H1 (cell line): ENCODE measurements around the gene SLC2A4. TPM values are rescaled to one million over a fixed set of nuclear protein-coding genes. Genes with fewer than 3 reads are reported as not detected.

Experiments used
- CTCF ChIA-PET: fragments of 300-600 bp; sonication (Branson Sonifier 250); formaldehyde crosslinking; loops from one replicate; lab custom pipeline; 2021; ENCODE audit not compliant: partially characterized antibody; lab: Charles Lee
- POLR2A ChIA-PET: fragments of 300-600 bp; sonication (Branson Sonifier 250); formaldehyde crosslinking; loops from one replicate; lab custom pipeline; 2021; ENCODE audit warnings: inconsistent platforms; ENCODE audit not compliant: partially characterized antibody; lab: Charles Lee
- DNase-seq, 2 experiments: peaks; one replicate each; pipeline versions ENCODE4 v3.0.0 to v3.0.0-alpha.2; 2010 to 2022; ENCODE audit warnings: low spot score in 2 of 2, low read depth in 1 of 2, mixed read lengths in 1 of 2
- FAIRE-seq: peaks from 2 replicates; lab custom pipeline; 2011; peaks lifted over from hg19 to GRCh38; lab: Jason Lieb, UNC
- H2AFZ ChIP-seq: 2 replicates; pipeline ENCODE4 v1.8.1; 2012; ENCODE audit warnings: low read length, inconsistent platforms
- H2AK5ac ChIP-seq: 2 replicates; pipeline ENCODE4 v1.6.1; 2013; ENCODE audit warnings: low read depth, low read length
- H2BK120ac ChIP-seq: replicated peaks from 2 replicates; pipeline ENCODE3; 2013; ENCODE audit warnings: low read depth, low read length, inconsistent platforms
- H2BK12ac ChIP-seq: 2 replicates; pipeline ENCODE4 v1.6.1; 2013; ENCODE audit warnings: low read depth, low read length
- H2BK15ac ChIP-seq: 2 replicates; pipeline ENCODE4 v1.6.1; 2013; ENCODE audit warnings: low read length
- H2BK20ac ChIP-seq: 2 replicates; pipeline ENCODE4 v1.6.1; 2013; ENCODE audit warnings: low read length
- H2BK5ac ChIP-seq: 2 replicates; pipeline ENCODE4 v1.6.1; 2013; ENCODE audit warnings: low read depth, low read length
- H3K14ac ChIP-seq: 2 replicates; pipeline ENCODE4 v1.6.1; 2013; ENCODE audit warnings: inconsistent platforms; ENCODE audit not compliant: insufficient read length
- H3K18ac ChIP-seq: 2 replicates; pipeline ENCODE4 v1.6.1; 2013; ENCODE audit warnings: low read length; ENCODE audit errors: extremely low read depth
- H3K23ac ChIP-seq: 2 replicates; pipeline ENCODE4 v1.6.1; 2013; ENCODE audit warnings: inconsistent platforms; ENCODE audit not compliant: insufficient read length
- H3K23me2 ChIP-seq: 2 replicates; pipeline ENCODE4 v1.6.1; 2013; ENCODE audit warnings: low read depth, low read length
- H3K27ac ChIP-seq: 2 replicates; pipeline ENCODE4 v1.6.1; 2011; ENCODE audit warnings: low read depth, low read length, inconsistent platforms
- H3K27me3 ChIP-seq, 4 experiments: replicated peaks in 1 of 4; 1 replicate in 1 of 4; 2 replicates in 3 of 4; pipeline versions ENCODE4 v1.6.1 to v1.8.1; 2011 to 2013; ENCODE audit warnings: low read length in 3 of 4, mild to moderate bottlenecking in 3 of 4, inconsistent platforms in 2 of 4, mixed read lengths in 2 of 4, moderate library complexity in 1 of 4; ENCODE audit not compliant: control insufficient read depth in 3 of 4, insufficient read depth in 3 of 4; ENCODE audit errors: extremely low read depth in 1 of 4
- H3K36me3 ChIP-seq, 4 experiments: 2 replicates each; pipeline versions ENCODE4 v1.6.1 to v1.8.1; 2011 to 2013; ENCODE audit warnings: mild to moderate bottlenecking in 4 of 4, low read length in 3 of 4, moderate library complexity in 2 of 4, control low read depth in 1 of 4, inconsistent platforms in 1 of 4; ENCODE audit not compliant: insufficient read depth in 4 of 4, control insufficient read depth in 2 of 4
- H3K4ac ChIP-seq: replicated peaks from 2 replicates; pipeline ENCODE3; 2013; ENCODE audit warnings: low read length, low read depth, mixed read lengths, inconsistent platforms; ENCODE audit not compliant: insufficient read length
- H3K4me1 ChIP-seq, 4 experiments: replicated peaks in 1 of 4; 1 replicate in 1 of 4; 2 replicates in 3 of 4; pipeline versions ENCODE4 v1.6.1 to v1.8.1; 2011 to 2013; ENCODE audit warnings: low read length in 3 of 4, inconsistent platforms in 2 of 4, mixed read lengths in 1 of 4; ENCODE audit not compliant: insufficient read depth in 4 of 4, control insufficient read depth in 3 of 4
- H3K4me2 ChIP-seq, 2 experiments: 2 replicates each; pipeline versions ENCODE4 v1.6.1 to v1.8.1; 2011 to 2013; ENCODE audit warnings: low read depth in 2 of 2, low read length in 2 of 2, control low read depth in 1 of 2, inconsistent platforms in 1 of 2, mild to moderate bottlenecking in 1 of 2; ENCODE audit not compliant: insufficient read depth in 1 of 2
- H3K4me3 ChIP-seq, 4 experiments: fragments of 200-600, 300-600 bp in 1 of 4; sonication (generic), shearing (Covaris generic), sonication (Bioruptor Twin) in 1 of 4; 2 replicates each; pipeline versions ENCODE4 v1.5.1 to v1.8.1; 2011 to 2016; ENCODE audit warnings: low read length in 4 of 4, low read depth in 3 of 4, control low read depth in 2 of 4, inconsistent platforms in 2 of 4, mild to moderate bottlenecking in 2 of 4, mixed read lengths in 1 of 4, moderate library complexity in 1 of 4; ENCODE audit not compliant: insufficient read depth in 2 of 4; ENCODE audit errors: extremely low read depth in 1 of 4
- H3K56ac ChIP-seq: replicated peaks from 2 replicates; pipeline ENCODE3; 2013; ENCODE audit warnings: low read depth, mild to moderate bottlenecking, mixed read lengths, low read length, inconsistent platforms; ENCODE audit not compliant: insufficient read length
- H3K79me1 ChIP-seq: 2 replicates; pipeline ENCODE4 v1.6.1; 2013; ENCODE audit warnings: low read depth, low read length, control low read depth
- H3K79me2 ChIP-seq, 2 experiments: 2 replicates each; pipeline versions ENCODE4 v1.6.1 to v1.8.1; 2012 to 2013; ENCODE audit warnings: low read length in 2 of 2, mild to moderate bottlenecking in 2 of 2, inconsistent platforms in 1 of 2; ENCODE audit not compliant: insufficient read depth in 2 of 2, control insufficient read depth in 1 of 2
- H3K9ac ChIP-seq, 4 experiments: replicated peaks in 1 of 4; 1 replicate in 1 of 4; 2 replicates in 3 of 4; pipeline versions ENCODE4 v1.6.1 to v1.8.1; 2011 to 2013; ENCODE audit warnings: low read depth in 3 of 4, low read length in 3 of 4, control low read depth in 2 of 4, mild to moderate bottlenecking in 2 of 4, moderate library complexity in 2 of 4, inconsistent platforms in 1 of 4; ENCODE audit errors: extremely low read depth in 1 of 4
- H3K9me3 ChIP-seq, 2 experiments: 2 replicates each; pipeline versions ENCODE4 v1.6.1 to v1.8.1; 2012 to 2013; ENCODE audit warnings: mild to moderate bottlenecking in 2 of 2, moderate library complexity in 2 of 2, control low read depth in 1 of 2, inconsistent platforms in 1 of 2, low read depth in 1 of 2, low read length in 1 of 2, mixed read lengths in 1 of 2; ENCODE audit not compliant: insufficient read depth in 2 of 2
- H4K20me1 ChIP-seq, 2 experiments: replicated peaks in 1 of 2; 2 replicates each; pipeline versions ENCODE3 to v1.8.1; 2011 to 2013; ENCODE audit warnings: inconsistent platforms in 2 of 2, low read length in 2 of 2, mild to moderate bottlenecking in 1 of 2; ENCODE audit not compliant: insufficient read depth in 2 of 2, control insufficient read depth in 1 of 2
- H4K5ac ChIP-seq: 2 replicates; pipeline ENCODE4 v1.6.1; 2013; ENCODE audit warnings: low read length, low read depth, mixed read lengths, inconsistent platforms; ENCODE audit not compliant: insufficient read length
- H4K8ac ChIP-seq: 2 replicates; pipeline ENCODE4 v1.8.0; 2013; ENCODE audit warnings: mild to moderate bottlenecking, moderate library complexity, low read length, inconsistent platforms; ENCODE audit not compliant: insufficient read depth; ENCODE audit errors: extremely low read depth
- H4K91ac ChIP-seq: replicated peaks from 2 replicates; pipeline ENCODE3; 2013; ENCODE audit warnings: low read length, mixed read lengths, inconsistent platforms; ENCODE audit not compliant: insufficient read length
- ASH2L ChIP-seq: fragments of 200-600, 300-600 bp; sonication (generic); IDR thresholded peaks from one replicate; pipeline ENCODE4 v1.7.1; 2017; ENCODE audit warnings: low read length
- JUND ChIP-seq: IDR thresholded peaks from 2 replicates; pipeline ENCODE4 v1.6.1; 2011; ENCODE audit warnings: mild to moderate bottlenecking, improper control_type of control experiment, low read length
- KDM5A ChIP-seq: fragments of 200-600 bp; IDR thresholded peaks from 2 replicates; pipeline ENCODE4 v1.7.1; 2012; ENCODE audit warnings: mild to moderate bottlenecking, low read length, inconsistent platforms, mixed read lengths
- POLR2A ChIP-seq, 2 experiments: IDR thresholded peaks; 1 replicate in 1 of 2; 2 replicates in 1 of 2; pipeline ENCODE4 v1.6.1; 2011; ENCODE audit warnings: low read depth in 2 of 2, low read length in 2 of 2, mild to moderate bottlenecking in 2 of 2; ENCODE audit errors: control extremely low read depth in 1 of 2
- POLR2AphosphoS5 ChIP-seq: IDR thresholded peaks from 2 replicates; pipeline ENCODE4 v1.6.1; 2011; ENCODE audit warnings: low read depth, low read length
- SAP30 ChIP-seq: fragments of 300-600 bp; sonication (generic); IDR thresholded peaks from 2 replicates; pipeline ENCODE4 v1.7.1; 2012; ENCODE audit warnings: low read length, moderate library complexity, mild to moderate bottlenecking, inconsistent platforms; ENCODE audit not compliant: insufficient read depth, insufficient replicate concordance
- SIN3A ChIP-seq, 2 experiments: IDR thresholded peaks in 1 of 2; conservative IDR thresholded peaks in 1 of 2; 2 replicates each; pipeline ENCODE4 v1.6.1; 2011 to 2012; ENCODE audit warnings: low read length in 2 of 2, improper control_type of control experiment in 1 of 2, low read depth in 1 of 2, mild to moderate bottlenecking in 1 of 2
- SP1 ChIP-seq: IDR thresholded peaks from 2 replicates; pipeline ENCODE4 v1.6.1; 2011; ENCODE audit warnings: low read depth, low read length
- SRF ChIP-seq: IDR thresholded peaks from 2 replicates; pipeline ENCODE4 v1.6.1; 2011; ENCODE audit warnings: mild to moderate bottlenecking, low read depth, low read length, moderate library complexity
- TAF1 ChIP-seq: IDR thresholded peaks from 2 replicates; pipeline ENCODE4 v1.6.1; 2011; ENCODE audit warnings: mild to moderate bottlenecking, low read depth, low read length
- TBP ChIP-seq: IDR thresholded peaks from 2 replicates; pipeline ENCODE4 v1.6.1; 2011; ENCODE audit warnings: low read depth, low read length, improper control_type of control experiment
- WGBS, 2 experiments: shearing (Covaris generic) in 1 of 2; methylation state at CpG; one replicate each; pipeline versions ENCODE4 v1.1.6 to v1.1.7; 2013 to 2015; ENCODE audit warnings: low lambda C conversion rate in 2 of 2, mixed read lengths in 2 of 2, inconsistent platforms in 1 of 2, low coverage in 1 of 2, missing lambda C conversion rate in 1 of 2; ENCODE audit not compliant: insufficient replicate concordance in 2 of 2, insufficient coverage in 1 of 2, insufficient read length in 1 of 2; ENCODE audit errors: extremely low coverage in 1 of 2, missing lambda C conversion rate in 1 of 2; 5-methylcytosine and 5-hydroxymethylcytosine counted together
- polyA plus RNA-seq, 7 experiments: library from polyadenylated mRNA; depleted of rRNA in 3 of 7; stranded (reverse) in 5 of 7; unstranded in 2 of 7; fragments of >200 nt in 5 of 7; fragments of 200-250 nt in 2 of 7; gene quantifications; 1 replicate in 5 of 7; 2 replicates in 1 of 7; 4 replicates in 1 of 7; pipeline versions ENCODE4 v1.2.1 to v1.2.3, GENCODE V29; 2011 to 2013; ENCODE audit warnings: missing spikeins in 2 of 7, mixed read lengths in 2 of 7
- total RNA-seq: library from RNA; stranded (reverse); fragmentation: NEBNext Ultra II Directional; extraction: Animal tissue kit (Norgen Biotek cat#: 25700); gene quantifications from 2 replicates; pipeline ENCODE4 v1.2.1, GENCODE V29; 2021

The SLC2A4 gene
- total and polyA plus RNA-seq, 2 of the 8 experiments (the other 6 are each of a cell fraction or from before 2014, with no cell fraction given): 5.7 to 6.9 TPM

DNA sequence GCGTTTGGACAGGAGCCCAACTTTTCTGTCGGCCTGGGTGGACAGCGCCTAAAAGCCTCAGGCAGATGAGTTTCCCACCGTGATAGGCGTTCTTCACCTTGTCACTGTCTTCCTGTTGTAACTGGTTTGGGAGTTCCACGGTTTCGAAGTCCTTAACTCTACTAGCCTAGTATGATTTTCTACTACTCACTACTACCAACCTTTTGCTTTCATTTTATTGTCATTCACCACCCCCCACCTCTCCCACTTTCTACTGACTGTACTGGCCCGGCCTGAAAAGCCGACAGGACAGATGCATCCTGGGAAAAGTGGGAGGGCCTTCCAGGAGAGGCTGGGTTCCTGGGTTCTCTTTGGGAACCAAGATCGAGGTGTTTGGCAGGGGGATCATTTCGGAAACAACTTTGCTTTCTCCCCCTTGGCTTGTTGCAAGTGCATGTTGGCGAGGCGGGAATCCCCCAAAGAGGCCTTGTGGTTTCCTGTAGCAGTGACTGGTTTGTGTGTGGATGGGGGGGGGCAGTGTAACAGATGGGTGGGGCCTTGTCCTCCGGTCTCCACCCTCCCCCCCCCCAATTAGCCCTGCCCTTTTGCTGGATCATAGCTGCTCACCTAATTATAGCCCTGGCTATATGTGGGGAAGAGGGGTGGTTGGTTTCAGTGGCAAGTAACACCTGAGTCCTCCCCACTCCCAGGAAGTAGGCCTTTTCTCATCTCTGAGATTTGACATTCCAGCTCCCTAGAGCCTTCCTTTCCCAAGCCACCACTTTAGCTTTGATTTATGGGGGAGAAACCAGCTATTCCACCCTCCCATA is 27.3 kb downstream of the SLC2A4 start:
- ChIA-PET POLR2A (interaction anchor here (0.8 to 11.3 kb wide), 32 partner anchors 9 to 263 kb away, joined by 3 to 223 read pairs (median 5); partner anchors contain the start of genes ACAP1, CLDN7, CTDNEP1 and DLG4), CTCF (interaction anchor here (0.6 to 4.5 kb wide), 7 partner anchors 12 to 263 kb away, joined by 3 to 22 read pairs (median 3); partner anchors contain the start of gene ASGR1)
- Histone ChIP-seq H3K56ac (peak overlapping the region; percentile 94), H3K23me2 (peaks cover 10% of the 10 kb centered on the region), H3K4me2 (peak overlapping the region; percentile 88 to 99), H3K14ac (no peak overlapping the region), H4K5ac (peak overlapping the region; percentile 72), H4K91ac (peak overlapping the region; percentile 88), H3K9ac (peak overlapping the region; percentile 71 to 98 (median 96)), H2BK15ac (0 out of 2 replicates have a peak overlapping the region, but pooled peaks have one; percentile 88), H3K18ac (peak overlapping the region; percentile 93), H3K4me3 (peak overlapping the region; percentile 87 to 97 (median 90)), H3K4ac (peak overlapping the region; percentile 99), H2BK12ac (no peak overlapping the region), H2BK5ac (peak overlapping the region; percentile 97), H2AK5ac (peak overlapping the region; percentile 96; the same call in 1 of the 2 replicates), H3K79me1 (peaks cover 12% of the 10 kb centered on the region), H3K79me2 (peaks cover 17 to 38% of the 10 kb centered on the region in 2 experiments), H3K23ac (no peak overlapping the region), H3K27me3 (no peaks in the 10 kb centered on the region), H2BK120ac (peak overlapping the region; percentile 70), H4K8ac (peak overlapping the region; percentile 88; the same call in 1 of the 2 replicates), H2AFZ (no peak overlapping the region), H3K9me3 (no peaks in the 10 kb centered on the region), H3K4me1 (peaks cover 0 to 14% (median 6%) of the 10 kb centered on the region in 4 experiments; a peak in 5 of 7 replicates), H2BK20ac (0 out of 2 replicates have a peak overlapping the region, but pooled peaks have one; percentile 32), H4K20me1 (peaks cover 21 to 26% of the 10 kb centered on the region in 2 experiments), H3K36me3 (peaks cover 27 to 44% (median 36%) of the 10 kb centered on the region in 4 experiments), H3K27ac (peak overlapping the region; percentile 92)
- DNase-seq: peak in 1 of 2 experiments; percentile 75
- peak; percentile 19 for FAIRE-seq
- TF ChIP-seq ASH2L (peak; percentile 63), TAF1 (0 out of 2 replicates have a peak, but pooled peaks have one; percentile 38), POLR2AphosphoS5 (peak; percentile 16; the same call in 1 of the 2 replicates), POLR2A (IDR thresholded peaks at IDR 0.05; ENCODE audit: control extremely low read depth in 1 of 2, low read depth in 2 of 2, low read length in 2 of 2) (peak; percentile 50 to 66), JUND (no peak), SIN3A (conservative IDR thresholded peaks at IDR 0.05 in 1 of 2, IDR thresholded peaks at IDR 0.05 in 1 of 2; ENCODE audit: low read depth in 1 of 2, low read length in 2 of 2) (peak; percentile 51 to 70; a peak in 3 of 4 replicates), SAP30 (peak; percentile 73), TBP (peak; percentile 34; the same call in 1 of the 2 replicates), KDM5A (no peak), SP1 (peak; percentile 47; the same call in 1 of the 2 replicates), SRF (no peak)
- WGBS, 2 experiments: 0% methylated on average over 14 of the region's 14 CpGs; no CpG with 5 or more reads in 1 of the 2 experiments
